NCI-H146 treated with DMSO at 0.1 percent for 48 hours (cell line): ENCODE results near the gene FBXW9.
"Not testable (repeated sequence)": the region's sequence is repeated elsewhere in the genome, so short reads cannot be mapped to it uniquely, and the experiment has no call there.

Experiments
- DNase-seq: peaks from one replicate; lab custom pipeline; 2025; ENCODE audit not compliant: unreplicated experiment; lab: John Stamatoyannopoulos, UW

Gene FBXW9

DNA sequence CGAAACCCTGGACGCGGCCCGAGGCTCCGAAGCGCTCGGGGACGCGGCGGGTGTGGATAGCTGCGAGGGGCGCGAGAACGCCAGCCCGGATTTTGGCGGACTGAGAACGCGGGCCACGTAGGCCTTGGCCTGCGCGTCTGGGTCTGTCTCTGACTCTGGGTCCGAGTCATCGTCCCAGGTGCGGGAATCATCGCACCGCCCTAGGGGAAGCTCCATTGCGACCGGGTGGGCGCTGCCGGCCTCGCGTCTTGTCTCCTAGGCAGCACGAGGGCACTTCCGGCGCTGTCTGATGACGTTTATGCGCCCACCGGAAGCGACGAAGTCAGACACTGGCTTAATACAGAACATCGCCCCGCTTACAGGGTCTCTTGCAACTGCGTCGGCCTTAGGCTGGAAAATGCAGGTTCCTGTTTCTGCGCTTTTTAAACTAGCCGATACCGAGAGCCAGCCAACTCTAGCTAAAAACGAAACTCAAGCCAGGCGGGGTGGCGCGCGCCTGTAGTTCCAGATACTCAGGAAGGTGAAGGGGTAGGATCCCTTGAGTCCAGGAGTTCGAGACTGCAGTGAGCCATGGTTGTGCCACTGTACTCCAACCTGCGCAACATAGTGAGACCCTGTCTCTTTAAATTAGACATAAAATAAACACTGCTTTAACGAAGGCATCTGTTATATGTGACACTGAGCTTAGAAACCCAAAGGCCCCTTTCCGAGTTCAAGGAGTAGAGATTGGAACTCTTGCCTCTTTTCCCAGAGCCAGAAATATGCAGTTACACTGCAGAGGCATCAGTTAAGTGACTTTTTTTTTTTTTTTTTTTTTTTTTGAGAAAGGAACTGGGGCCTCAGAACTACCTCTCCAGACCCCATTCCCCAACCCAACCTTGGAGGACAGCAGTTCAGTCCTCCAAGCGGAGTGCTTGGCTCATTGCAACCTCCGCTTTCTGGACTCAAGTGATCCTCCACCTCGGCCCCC, at the start of gene FBXW9:
Gene FBXW9 (minus strand): TSS at position 266 of the 970 bp plus-strand sequence. CDS start 50 bp downstream, at position 216.
- peak; percentile 91 for DNase-seq

DNA sequence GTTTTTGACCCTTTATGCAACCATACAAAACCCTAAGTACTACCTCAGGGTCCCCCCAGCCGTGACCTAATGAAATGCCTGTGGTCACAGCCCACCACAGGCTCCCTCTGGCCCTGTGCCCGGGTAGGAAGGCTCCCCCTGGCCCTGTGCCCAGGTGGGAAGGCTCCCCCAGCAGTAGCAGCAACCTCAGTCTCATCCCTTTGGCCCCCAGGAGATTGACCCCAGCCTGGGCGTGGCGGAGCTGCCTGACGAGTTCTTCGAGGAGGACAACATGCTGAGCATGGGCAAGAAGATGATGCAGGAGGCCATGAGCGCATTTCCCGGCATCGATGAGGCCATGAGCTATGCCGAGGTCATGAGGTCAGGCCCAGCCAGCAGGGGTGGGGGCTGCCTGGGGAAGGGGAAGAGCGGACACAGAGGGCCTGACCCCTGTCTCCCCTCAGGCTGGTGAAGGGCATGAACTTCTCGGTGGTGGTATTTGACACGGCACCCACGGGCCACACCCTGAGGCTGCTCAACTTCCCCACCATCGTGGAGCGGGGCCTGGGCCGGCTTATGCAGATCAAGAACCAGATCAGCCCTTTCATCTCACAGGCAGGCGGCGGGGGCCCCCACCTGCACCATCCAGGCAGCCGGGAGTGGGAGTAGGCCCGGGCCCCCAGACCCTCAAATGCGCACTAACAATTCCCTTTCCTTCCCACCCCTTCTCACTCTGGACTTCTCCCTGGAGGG, 48.9 kb upstream of the FBXW9 start:
- no peak for DNase-seq

DNA sequence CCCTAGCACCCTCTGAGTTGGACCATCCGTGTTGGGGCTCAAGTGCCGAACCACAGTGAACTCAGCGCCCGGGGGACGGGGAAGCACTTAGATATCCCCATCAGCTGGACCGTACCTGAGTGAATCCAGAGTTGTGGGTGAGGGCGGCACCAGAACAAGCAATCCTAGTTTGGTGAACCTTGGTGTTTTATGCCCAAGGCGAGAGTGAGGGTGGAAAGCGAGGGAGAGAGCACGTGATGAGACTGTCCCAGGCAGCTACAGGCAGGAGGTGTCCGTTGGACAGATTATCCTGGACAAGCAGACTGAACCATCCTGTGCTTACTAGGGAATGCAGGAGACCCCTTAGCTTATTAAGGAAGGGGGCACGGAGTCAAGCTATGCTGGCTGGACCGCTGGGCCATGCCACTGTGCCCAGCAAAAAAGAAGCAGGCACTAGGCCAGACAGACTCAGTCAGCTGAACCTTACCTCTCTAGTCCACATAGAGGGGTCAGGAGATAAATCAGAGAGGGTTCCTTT, 41.5 kb upstream of the FBXW9 start:
- no peak for DNase-seq

DNA sequence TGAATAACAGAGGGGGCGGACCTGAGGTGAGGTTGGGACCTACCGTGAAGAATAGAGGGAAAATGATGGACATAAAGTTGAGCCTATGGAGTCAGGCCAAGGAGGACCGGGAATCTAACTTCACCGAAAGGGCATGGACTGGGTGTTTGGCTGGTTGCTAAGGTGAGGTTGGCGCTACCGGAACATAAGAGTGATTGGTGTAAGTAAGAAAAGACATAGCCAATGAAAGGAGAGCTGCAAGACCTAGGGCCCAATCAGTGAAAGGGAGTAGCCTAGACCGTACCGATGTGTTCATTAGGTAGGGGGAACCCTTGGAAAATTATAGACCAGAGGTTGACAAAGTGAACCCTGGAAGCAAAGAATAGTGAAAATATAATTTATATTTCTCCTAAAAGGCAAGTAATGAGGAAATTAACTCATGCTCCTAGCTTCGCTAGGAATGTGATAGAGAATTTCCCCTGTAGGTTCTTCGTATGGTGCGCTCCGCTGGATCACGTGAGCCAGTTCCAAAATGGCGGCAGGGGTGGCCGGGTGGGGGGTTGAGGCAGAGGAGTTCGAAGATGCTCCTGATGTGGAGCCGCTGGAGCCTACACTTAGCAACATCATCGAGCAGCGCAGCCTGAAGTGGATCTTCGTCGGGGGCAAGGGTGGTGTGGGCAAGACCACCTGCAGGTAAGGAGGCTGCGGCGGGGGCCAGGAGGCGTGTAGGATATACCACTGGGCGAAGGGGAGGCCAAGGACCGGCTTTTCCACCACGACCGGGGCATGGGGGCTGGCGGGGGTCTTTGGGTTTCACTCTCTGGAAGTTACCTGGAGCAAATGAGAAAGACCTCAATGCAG, 40.8 kb upstream of the FBXW9 start, which contains the start of gene GET3:
Gene GET3 (plus strand): TSS at position 503 of the 840 bp plus-strand sequence. CDS start 9 bp downstream, at position 512.
- DNase-seq, result peak; percentile 100

DNA sequence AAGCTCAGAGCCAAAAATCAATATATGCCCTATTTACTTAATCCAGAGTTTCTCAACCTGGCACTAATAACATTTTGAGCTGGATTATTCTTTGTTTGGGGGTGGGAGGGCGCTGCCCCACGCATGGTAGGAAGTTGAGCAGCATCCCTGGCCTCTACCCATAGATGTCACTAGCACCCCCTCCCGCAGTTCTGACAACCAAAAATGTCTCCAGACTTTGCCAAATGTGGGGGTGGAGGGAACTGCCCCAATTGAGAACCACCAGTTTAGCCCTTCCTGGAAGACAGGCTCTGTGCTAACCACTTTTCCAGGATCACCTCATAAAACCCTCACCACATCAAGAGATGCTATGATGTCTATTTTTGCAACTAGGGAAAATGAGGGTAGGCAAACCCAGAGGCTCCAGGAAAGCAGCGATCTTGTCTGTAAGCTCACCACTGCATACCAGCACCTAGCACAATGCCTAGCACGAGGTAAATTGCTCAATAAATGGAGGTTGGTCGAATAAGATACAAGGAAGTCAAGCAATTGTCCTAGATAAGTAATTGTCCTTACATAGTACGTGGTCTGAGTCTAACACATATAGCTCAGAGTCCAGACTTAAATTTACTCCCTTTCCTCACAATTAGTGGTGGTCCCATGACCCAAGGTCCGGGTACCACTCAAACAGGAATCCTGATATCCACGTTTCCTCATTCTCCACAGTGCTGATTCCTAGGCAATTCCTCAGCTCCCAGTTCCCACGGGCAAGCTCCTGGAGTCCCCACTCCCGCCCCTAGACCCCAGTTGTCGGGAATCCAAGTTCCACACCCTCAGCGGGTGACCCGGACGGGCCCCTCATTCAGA, 37.2 kb upstream of the FBXW9 start:
- no peak for DNase-seq

DNA sequence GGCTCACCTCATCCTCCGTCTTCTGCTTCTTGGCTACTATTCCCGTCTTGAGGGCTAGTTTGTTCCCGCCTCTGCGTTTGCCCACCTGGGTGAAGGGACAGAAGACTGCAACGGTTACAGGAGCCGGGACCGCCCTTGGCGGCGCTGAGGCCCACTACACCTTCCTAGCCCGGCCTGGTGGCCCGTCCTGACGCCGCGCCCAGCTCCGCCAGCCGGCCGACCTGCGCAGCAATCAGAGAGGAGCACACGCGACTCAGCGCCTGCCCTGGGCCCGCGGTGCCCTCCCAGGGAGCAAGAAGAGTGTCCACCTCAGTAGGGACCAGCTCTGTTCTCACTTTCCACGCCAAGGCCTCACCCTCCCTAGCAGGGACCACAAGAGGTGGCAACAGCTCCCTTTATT, 34.9 kb upstream of the FBXW9 start:
- no peak for DNase-seq

DNA sequence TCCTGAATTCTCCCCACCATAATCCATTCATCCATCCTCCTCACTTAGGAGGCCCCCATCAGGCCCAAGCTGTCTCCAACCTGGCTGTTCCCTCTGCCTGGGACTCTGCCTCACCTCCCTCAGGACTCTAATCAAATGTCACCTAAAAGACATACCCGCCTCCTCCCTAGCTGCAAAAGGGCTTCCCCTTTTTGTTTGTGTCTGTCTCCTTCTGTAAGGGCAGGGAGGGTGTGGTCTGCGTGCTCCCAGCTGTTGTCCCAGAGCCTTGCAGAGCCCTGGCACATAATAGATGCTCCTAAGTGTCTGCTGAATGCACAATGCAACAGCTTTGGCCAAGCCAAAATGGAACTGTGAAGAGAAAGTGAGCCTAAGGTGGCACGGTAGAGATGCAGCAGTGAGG, 33.6 kb upstream of the FBXW9 start:
- DNase-seq, result no peak

DNA sequence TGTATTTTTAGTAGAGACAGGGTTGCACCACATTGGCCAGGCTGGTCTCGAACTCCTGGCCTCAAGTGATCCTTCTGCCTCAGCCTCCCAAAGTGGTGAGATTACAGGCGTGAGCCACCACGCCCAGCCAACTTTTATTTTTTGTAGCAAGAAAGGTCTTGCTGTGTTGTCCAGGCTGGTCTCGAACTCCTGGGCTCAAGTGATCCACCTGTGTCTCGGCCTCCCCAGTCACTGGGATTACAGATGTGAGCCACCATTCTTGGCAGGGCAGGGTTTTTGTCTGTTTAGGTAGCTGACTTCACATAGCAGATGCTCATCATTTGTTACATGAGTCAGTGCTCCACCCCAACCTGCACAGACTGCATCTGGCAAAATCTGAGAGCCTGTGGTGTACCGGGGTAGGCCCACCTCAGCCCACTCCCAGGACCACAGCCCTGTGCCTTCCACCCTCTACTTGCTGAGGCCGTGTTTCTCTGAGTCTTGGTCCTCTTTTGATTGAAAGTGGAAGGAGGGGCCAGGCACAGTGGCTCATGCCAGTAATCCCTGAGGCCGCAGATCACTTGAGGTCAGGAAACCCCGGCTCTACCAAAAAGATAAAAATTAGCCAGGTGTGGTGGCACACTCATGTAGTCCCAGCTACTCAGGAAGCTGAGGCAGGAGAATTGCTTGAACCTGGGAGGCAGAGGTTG, 31.5 kb upstream of the FBXW9 start:
- DNase-seq, result no peak

DNA sequence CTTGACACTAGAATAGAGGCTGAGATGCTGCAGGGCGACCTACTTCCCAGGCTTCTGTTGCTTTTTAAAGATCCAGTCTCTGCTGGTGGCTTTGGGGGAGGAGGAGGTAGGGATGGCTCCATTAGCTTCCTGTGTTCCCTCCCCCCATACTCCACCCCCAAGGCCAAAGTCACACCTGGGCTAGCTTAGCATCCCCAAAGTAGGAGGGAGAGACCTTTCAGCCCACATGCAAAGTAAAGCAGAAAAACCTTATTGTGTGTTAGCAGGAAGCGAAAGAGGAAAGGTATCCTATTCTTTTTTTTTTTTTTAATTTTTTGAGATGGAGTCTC, 30.5 kb upstream of the FBXW9 start:
- no peak for DNase-seq

DNA sequence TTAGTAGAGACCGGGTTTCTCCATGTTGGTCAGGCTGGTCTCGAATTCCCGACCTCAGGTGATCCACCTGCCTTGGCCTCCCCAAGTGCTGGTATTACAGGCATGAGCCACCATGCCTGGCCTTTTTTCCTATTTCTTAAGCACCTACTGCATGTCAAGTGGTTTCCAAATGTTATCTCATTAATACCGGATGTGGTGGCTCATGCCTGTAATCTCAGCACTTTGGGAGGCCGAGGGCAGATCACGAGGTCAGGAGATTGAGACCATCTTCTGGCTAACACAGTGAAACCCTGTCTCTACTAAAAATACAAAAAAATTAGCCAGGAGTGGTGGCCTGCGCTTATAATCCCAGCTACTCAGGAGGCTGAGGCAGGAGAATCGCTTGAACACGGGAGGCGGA, 29.2 kb upstream of the FBXW9 start:
- not testable (repeated sequence) for DNase-seq

DNA sequence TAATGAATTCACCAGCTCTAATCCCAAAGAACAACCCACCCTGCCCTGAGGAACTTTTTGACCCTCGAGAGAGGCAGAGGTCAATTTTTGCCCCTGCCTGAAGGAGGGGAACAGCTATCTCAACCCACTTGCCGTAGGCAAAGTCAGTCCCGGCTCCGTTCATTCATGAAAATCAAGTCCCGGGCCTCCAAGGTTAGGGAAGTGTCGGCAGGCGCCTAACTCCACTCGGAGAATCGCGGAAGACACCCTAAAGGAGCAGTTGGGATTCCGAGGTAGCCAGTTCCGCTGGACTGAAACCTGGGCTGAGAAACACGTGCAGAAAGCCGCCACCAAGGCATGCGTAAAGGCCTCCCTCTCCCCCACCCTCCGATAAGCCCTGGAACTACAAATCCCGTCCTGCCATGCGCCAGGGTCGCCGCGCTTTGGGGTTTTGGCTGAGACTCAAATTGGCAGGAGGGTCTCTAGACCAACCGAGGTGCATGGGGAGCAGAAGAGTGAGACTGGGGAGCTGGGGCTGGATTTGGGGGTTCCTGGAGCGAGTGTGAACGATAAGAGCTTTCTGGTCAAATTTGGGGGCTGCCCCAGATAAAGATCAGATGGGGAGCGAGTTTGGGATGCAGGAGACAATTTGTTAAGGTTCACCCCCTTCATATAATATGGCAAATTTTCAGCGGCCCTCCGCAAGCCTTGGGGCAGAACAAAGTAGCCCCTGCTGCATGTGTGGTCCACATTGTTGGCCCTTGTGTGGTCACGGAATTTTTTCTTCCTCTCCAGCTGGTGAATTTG, 27.4 kb upstream of the FBXW9 start, which contains the start of gene TNPO2:
Gene TNPO2 (minus strand): TSS at position 292 of the 786 bp plus-strand sequence. CDS start 2,955 bp downstream, outside the sequence.
- peak; percentile 72 for DNase-seq

DNA sequence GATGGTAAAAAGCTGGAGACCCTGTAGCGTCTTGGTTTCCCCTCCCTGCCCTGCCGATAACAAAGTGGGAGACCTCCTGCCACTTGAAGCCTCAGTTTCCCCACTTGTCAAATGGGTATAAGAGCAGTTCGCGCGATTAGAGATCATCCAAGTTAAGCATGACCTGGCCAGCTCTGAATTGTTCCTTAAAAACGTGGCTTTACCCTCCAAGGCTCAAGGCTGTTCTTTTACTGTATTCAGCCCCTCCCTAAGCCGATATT, 26.9 kb upstream of the FBXW9 start:
- no peak for DNase-seq

DNA sequence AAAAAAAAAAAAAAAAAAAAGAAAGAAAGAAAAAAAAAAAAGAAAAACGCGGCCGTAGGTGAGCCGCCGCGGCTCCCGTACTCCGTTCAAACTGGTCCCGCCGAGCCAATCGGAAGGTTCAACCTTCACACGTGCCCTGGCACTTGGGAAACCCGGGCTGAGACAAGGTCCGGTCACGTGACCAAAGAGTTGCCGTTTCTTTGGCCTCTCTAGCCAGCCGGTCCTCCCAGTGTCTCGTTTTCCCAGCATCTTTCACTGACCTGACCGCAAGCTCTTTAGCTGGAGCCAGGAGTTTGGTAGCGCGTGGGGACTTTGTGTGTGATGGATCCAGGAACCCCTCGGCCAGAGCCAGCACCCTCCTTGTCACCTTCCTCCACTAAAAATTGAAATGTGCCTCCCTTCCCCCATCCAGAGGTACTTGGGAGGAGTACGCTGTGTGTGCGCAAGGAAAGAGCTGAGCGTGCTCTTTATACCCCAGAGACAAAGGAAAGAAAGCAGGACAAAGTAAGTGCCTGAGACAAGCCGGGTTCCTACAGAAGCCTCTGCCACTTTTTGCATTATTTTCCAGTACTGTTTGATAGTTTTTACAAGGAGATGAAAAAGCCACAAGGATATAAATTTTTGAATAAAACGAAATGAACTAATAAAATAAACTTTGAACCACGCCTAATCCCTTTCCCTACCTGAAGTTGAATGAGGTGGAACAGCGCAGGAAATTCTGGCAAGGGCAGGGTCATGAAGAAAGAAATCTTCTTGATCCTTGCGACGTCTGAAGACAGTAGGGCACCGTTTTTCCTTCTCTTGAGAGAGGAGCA, 26.3 kb upstream of the FBXW9 start:
- DNase-seq, result peak; percentile 98

DNA sequence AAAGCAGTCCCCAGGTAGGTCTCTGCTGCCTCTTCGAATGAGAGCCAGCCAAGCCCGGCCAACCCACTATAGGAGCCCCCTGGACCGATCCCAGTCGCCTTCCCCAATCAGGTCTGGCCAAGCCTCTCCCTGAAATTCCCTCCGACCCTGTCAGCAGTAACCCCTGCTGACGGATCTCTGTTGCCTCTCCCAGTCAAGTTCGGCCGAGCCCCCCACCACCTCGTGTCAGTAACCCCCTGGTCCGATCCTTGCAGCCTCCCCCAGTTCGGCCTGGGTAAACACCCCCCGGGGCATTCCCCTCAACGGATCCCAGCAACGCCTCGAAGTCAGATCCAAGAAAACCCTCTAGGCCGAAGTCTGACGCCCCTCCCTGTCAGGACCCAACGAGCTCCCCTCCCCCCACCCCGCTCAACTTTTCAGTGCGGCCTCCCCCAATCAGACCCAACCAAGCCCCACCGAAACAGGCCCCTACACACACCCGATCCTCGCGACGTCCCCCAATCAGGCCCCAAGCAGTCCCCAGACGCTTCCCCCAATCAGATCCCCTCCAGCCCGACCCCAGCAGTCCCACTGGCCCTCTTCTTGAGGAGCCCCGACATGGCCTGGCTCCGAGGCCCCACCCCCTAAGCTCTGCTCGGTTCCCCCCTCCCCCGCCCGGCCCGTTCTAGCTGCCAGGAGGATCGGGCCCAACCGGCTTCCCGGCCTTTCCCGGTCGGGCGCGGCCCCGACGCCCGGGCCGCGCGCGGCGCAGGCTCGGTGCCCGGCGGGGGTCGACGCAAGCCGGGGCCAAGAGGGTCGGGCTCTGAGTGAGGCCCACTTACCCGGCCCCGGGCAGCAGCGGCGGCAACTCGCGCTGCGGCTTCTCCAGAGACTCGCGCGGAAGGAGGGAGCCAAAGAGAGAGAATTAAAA, 25.5 kb upstream of the FBXW9 start:
- DNase-seq, result no peak

DNA sequence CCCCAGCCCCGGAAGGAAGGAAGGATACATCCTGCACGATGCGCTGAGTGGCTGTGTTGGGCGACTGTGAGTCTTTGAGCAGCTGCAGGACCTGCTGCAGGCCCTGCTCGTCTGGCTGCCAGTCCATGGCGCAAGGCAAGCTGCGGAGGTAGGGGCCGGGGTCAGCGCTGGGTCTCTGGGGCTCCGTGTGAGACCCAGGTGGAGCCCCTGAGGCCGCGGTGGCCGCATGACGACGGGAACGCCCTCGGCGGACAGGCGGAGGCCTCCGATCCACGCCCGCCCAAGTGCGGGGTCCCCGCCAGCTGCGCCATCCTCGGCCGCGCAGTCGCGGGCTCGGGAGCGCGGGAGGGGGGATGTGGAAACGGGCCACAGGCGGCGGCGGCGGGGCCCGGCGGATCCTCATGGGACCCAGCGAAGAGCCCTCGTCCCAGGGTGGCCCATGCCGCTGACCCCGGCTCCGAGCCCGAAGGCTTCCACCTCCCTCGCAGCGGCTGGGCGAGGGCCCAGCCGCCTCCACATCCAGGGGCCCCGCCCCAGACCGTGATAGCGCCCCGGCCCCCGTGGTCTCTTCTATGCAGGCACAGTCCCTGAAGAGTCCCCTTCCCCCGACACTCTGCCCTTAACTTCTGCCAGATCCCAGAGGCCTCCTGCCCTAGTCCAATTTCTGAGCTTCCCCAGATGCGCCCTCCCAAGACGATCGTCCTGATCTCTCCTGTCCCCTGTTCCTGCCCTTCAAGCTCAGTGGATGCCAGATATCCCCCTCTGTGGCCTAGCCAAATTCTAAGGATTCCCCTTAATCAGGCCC, 24.6 kb upstream of the FBXW9 start:
- no peak for DNase-seq

DNA sequence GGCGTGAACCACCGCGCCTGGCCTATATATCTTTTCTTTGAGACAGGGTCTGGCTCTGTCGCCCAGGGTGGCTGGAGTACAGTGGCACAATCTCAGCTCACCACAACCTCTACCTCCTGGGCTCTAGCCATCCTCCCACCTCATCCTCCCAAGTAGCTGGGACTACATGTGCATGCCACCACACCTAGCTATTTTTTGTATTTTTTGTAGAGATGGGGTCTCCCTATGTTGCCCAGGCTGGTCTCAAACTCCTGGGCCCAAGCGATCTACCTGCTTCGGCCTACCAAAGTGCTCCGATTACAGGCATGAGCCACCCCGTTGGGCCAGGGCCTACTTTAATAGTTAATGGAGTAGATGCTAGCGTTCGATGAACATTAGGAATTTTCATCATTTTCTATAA, 23.9 kb upstream of the FBXW9 start:
- no peak for DNase-seq
